Inferior parietal cortex (tissue), 1 donor: ENCODE measurements around the gene FAM124A.

Source experiments
- DNase-seq: peaks from one replicate; pipeline ENCODE4 v3.0.0-alpha.2; 2016; ENCODE audit errors: extremely low spot score

The FAM124A gene

GRCh38 chr13:51333826-51334225 lies 111.6 kb downstream of the FAM124A start:
- DNase-seq, result no peak
